ENCODE measurements around the gene IL13. TPM values are rescaled to one million over a fixed set of nuclear protein-coding genes. Genes with fewer than 3 reads are reported as not detected.

Gene IL13
- total RNA-seq, 4 donors from 2014 or later, result 0.66 TPM; not detected in 3

DNA sequence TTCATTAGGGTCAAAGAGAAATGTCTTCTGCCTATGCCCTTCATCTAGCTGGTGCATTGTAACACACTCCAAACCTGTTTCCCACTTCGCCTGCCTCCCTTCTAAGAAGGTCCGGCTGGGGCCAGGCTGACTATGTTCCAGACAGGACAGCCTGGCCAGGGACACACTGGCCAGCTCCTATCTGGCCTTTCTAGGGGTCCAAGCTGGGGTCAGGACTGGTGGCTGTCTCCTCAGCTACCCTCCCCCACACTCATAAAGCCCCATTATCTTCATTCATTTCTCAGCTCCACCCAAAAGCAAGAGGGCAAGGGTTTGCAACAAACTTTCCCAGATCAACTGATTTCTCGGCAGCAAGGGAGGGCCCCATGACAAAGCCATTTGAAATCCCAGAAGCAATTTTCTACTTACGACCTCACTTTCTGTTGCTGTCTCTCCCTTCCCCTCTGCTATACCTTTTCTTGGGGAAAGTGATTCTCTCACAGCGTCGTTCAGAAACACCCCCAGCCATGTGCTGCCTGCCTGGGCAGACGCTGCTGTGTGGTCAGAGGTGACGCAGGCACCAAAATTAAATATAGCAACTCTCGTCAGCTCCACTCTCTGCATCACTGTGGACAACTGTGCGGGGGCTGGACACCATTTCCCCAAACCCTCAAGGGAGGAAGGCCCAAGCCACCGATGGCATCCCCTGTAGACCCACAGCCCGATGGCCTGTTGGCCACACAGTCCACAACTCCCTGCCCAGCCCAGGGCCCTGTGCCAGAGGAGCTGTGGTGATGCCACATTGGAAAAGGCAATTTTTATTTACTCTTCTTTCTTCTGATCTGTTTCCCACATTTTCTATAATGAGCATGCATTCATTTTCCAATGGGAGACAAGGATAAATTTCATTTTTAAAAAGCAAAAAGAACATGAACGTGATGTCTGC, 6.1 kb downstream of the IL13 start:
- TF ChIP-seq CTCF (IDR thresholded peaks at IDR 0.05; ENCODE audit: low read depth), result no peak

- TF ChIP-seq CTCF (IDR thresholded peaks at IDR 0.05; ENCODE audit: low read depth), result no peak
Observed at GRCh38 chr5:132664696-132665209, 6.8 kb downstream of the IL13 start.

GRCh38 chr5:132665574-132666080, 7.7 kb downstream of the IL13 start:
- TF ChIP-seq CTCF (IDR thresholded peaks at IDR 0.05; ENCODE audit: low read depth), result no peak

DNA sequence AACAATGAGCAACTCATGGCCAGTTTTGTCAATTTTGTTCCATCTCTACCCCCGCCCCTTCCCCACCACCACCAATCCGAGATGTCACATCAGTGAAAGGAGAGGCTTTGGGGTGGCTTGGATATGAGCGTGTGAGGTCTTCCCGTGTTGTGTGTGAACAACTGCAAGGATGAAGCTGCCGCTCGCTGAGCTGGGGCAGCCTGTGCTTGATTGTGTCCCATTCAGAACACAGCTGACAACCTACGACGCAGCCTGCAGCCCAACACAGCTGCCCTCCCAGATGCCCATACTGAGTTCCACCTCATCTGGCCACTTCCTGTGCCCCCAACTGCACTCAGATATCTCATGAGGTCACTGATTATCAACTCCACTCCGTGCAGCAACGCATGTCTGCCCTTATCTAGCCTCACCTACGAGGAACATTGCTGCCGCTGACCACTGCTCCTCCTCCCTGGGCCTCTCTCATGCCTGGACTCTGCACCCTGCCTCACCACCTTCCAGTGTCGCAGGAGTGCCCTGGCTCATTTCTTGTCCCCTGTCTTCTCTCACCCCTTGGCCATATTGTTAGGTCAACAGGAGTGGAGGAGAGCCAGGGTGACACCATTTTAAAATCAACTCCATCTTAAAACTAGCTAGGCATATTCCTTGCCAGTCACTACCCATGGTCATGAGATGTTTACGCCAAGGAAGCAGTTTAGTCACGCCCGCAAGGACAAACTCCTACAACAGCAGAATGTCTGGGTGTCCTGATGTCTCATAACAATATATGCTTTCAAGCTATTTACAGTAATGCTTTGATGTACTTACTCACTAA, 8.5 kb downstream of the IL13 start:
- TF ChIP-seq CTCF (IDR thresholded peaks at IDR 0.05; ENCODE audit: low read depth), result no peak

- TF ChIP-seq CTCF (IDR thresholded peaks at IDR 0.05; ENCODE audit: low read depth), result no peak
Observed at GRCh38 chr5:132667309-132667708, 9.3 kb downstream of the IL13 start.

- no peak for TF ChIP-seq CTCF (IDR thresholded peaks at IDR 0.05; ENCODE audit: low read depth)
Observed at GRCh38 chr5:132667761-132668705, 10.1 kb downstream of the IL13 start.
